Brain microvascular endothelial cell (primary cell): Measurements from ENCODE around the gene DOCK2.

Experiments
- DNase-seq: peaks from one replicate; pipeline ENCODE4 v3.0.0-alpha.2; 2020
- H3K27ac ChIP-seq: fragments of 250-450 bp; sonication (Bioruptor Pico); 2 replicates; pipeline ENCODE4 v1.5.1; 2020; ENCODE audit warnings: mild to moderate bottlenecking, moderate library complexity
- H3K27me3 ChIP-seq: fragments of 250-450 bp; sonication (Bioruptor Pico); replicated peaks from 2 replicates; pipeline ENCODE4 v1.5.1; 2020; ENCODE audit warnings: mild to moderate bottlenecking
- H3K36me3 ChIP-seq: fragments of 250-450 bp; sonication (Bioruptor Pico); replicated peaks from 2 replicates; pipeline ENCODE4 v1.5.1; 2020; ENCODE audit warnings: mild to moderate bottlenecking
- H3K4me3 ChIP-seq: 2 replicates; pipeline ENCODE4 v1.5.1; 2011; ENCODE audit warnings: low read depth, mild to moderate bottlenecking, control low read depth, low read length, moderate library complexity
- CTCF ChIP-seq: IDR thresholded peaks from 2 replicates; pipeline ENCODE4 v1.5.1; 2011; ENCODE audit warnings: low read depth, mild to moderate bottlenecking, moderate library complexity, low read length, control low read depth, inconsistent platforms; ENCODE audit errors: missing control alignments
- in situ Hi-C: cut with HindIII; loops from 2 replicates; pipeline ENCODE4 v1.10.0; 2017; ENCODE audit warnings: low sequenced_read_pairs, low pct_ligation_motif_present

DOCK2 gene

GRCh38 chr5:169772688-169773087 lies 135.6 kb downstream of the DOCK2 start:
- TF ChIP-seq CTCF = no peak
- no peaks in the 10 kb centered on the region for H3K27me3 ChIP-seq
- H3K27ac ChIP-seq = no peak overlapping the region
- DNase-seq = no peak
- H3K4me3 ChIP-seq = no peak overlapping the region
- in situ Hi-C loops = no loop called here
- no peaks in the 10 kb centered on the region for H3K36me3 ChIP-seq

GRCh38 chr5:169777159-169777558 lies 140.1 kb downstream of the DOCK2 start:
- H3K4me3 ChIP-seq = no peak overlapping the region
- no peak for TF ChIP-seq CTCF
- no peak overlapping the region for H3K27ac ChIP-seq
- no peaks in the 10 kb centered on the region for H3K36me3 ChIP-seq
- in situ Hi-C loops = no loop called here
- H3K27me3 ChIP-seq = no peaks in the 10 kb centered on the region
- DNase-seq = no peak

- DNase-seq = no peak
- Histone ChIP-seq H3K27me3 (no peaks in the 10 kb centered on the region), H3K27ac (no peak overlapping the region), H3K36me3 (no peaks in the 10 kb centered on the region), H3K4me3 (no peak overlapping the region)
- in situ Hi-C loops = no loop called here
- no peak for TF ChIP-seq CTCF
Measured at GRCh38 chr5:169778622-169779596, 141.8 kb downstream of the DOCK2 start.

GRCh38 chr5:169781420-169782345 lies 144.6 kb downstream of the DOCK2 start:
- Histone ChIP-seq H3K36me3 (no peaks in the 10 kb centered on the region), H3K4me3 (no peak overlapping the region), H3K27me3 (no peaks in the 10 kb centered on the region), H3K27ac (no peak overlapping the region)
- in situ Hi-C loops = no loop called here
- no peak for TF ChIP-seq CTCF
- no peak for DNase-seq

- no peak for DNase-seq
- Histone ChIP-seq H3K27me3 (no peaks in the 10 kb centered on the region), H3K4me3 (no peak overlapping the region), H3K27ac (no peak overlapping the region), H3K36me3 (no peaks in the 10 kb centered on the region)
- in situ Hi-C loops = no loop called here
- TF ChIP-seq CTCF = no peak
Measured at GRCh38 chr5:169785771-169786618, 148.9 kb downstream of the DOCK2 start.
